A549 (cell line): ENCODE data around the gene SMARCA1. TPM values are rescaled to one million over a fixed set of nuclear protein-coding genes. Genes with fewer than 3 reads are reported as not detected.

Experiments used
- BHLHE40 ChIP-seq: IDR thresholded peaks from 2 replicates; pipeline ENCODE4 v1.6.1; 2012; ENCODE audit warnings: low read depth, low read length, inconsistent platforms
- CBX2 ChIP-seq: fragments of 200-600 bp; sonication (generic); IDR thresholded peaks from 2 replicates; pipeline ENCODE4 v1.6.1; 2016; ENCODE audit warnings: low read depth, mild to moderate bottlenecking, borderline replicate concordance
- CBX8 ChIP-seq: fragments of 200-600 bp; sonication (generic); IDR thresholded peaks from 2 replicates; pipeline ENCODE4 v1.6.1; 2016
- CEBPB ChIP-seq, 2 experiments: fragments of >200 bp in 1 of 2; sonication (Bioruptor Twin) in 1 of 2; formaldehyde crosslinking in 1 of 2; IDR thresholded peaks; 2 replicates each; pipeline ENCODE4 v1.6.1; 2012 to 2016
- CHD2 ChIP-seq: fragments of 150-350 bp; IDR thresholded peaks from 2 replicates; pipeline ENCODE4 v1.6.1; 2014; ENCODE audit warnings: low read length; ENCODE audit not compliant: partially characterized antibody
- EHF ChIP-seq: fragments of 250-450 bp; sonication (Bioruptor Pico); IDR thresholded peaks from 2 replicates; pipeline ENCODE4 v1.5.0; 2020; ENCODE audit warnings: mild to moderate bottlenecking
- EHMT2 ChIP-seq: fragments of 200-600 bp; sonication (generic); IDR thresholded peaks from 2 replicates; pipeline ENCODE4 v1.6.1; 2016; ENCODE audit warnings: antibody characterized with exemption, low read depth, mild to moderate bottlenecking, moderate library complexity
- ESRRA ChIP-seq: fragments of 150-350 bp; IDR thresholded peaks from 2 replicates; pipeline ENCODE4 v1.6.1; 2014; ENCODE audit warnings: mild to moderate bottlenecking, low read length, borderline replicate concordance
- FOSL2 ChIP-seq, 2 experiments: fragments of 450-650 bp in 1 of 2; fragments of >200 bp in 1 of 2; sonication (Bioruptor Twin) in 1 of 2; formaldehyde crosslinking; IDR thresholded peaks; 2 replicates each; pipeline versions ENCODE4 v1.5.0 to v1.6.1; 2016 to 2020; ENCODE audit warnings: mild to moderate bottlenecking in 1 of 2, moderate library complexity in 1 of 2
- FOXS1 ChIP-seq: fragments of 250-450 bp; sonication (Bioruptor Pico); IDR thresholded peaks from 2 replicates; pipeline ENCODE4 v1.5.0; 2020; ENCODE audit warnings: mild to moderate bottlenecking, moderate library complexity
- GATA3 ChIP-seq: IDR thresholded peaks from 2 replicates; pipeline ENCODE4 v1.6.1; 2012; ENCODE audit warnings: borderline replicate concordance
- HEYL ChIP-seq: fragments of 250-450 bp; sonication (Bioruptor Pico); IDR thresholded peaks from 2 replicates; pipeline ENCODE4 v1.8.0; 2021; ENCODE audit warnings: mild to moderate bottlenecking, moderate library complexity
- HOXA7 ChIP-seq: fragments of 250-450 bp; sonication (Bioruptor Pico); IDR thresholded peaks from 2 replicates; pipeline ENCODE4 v1.5.0; 2020; ENCODE audit warnings: mild to moderate bottlenecking, moderate library complexity
- HOXB13 ChIP-seq: fragments of 250-450 bp; sonication (Bioruptor Pico); IDR thresholded peaks from 2 replicates; pipeline ENCODE4 v1.5.0; 2020; ENCODE audit warnings: low read depth, mild to moderate bottlenecking, moderate library complexity
- JUN ChIP-seq, 2 experiments: fragments of >200 bp; sonication (Bioruptor Twin); formaldehyde crosslinking; IDR thresholded peaks; 2 replicates in 1 of 2; 3 replicates in 1 of 2; pipeline ENCODE4 v1.6.1; 2016 to 2017
- KDM1A ChIP-seq: fragments of 200-600 bp; sonication (generic); IDR thresholded peaks from 2 replicates; pipeline ENCODE4 v1.6.1; 2016; ENCODE audit warnings: low read depth, mild to moderate bottlenecking
- MAZ ChIP-seq: fragments of 150-350 bp; IDR thresholded peaks from 2 replicates; pipeline ENCODE4 v1.6.1; 2014; ENCODE audit warnings: antibody characterized with exemption, low read depth, low read length, borderline replicate concordance
- MYC ChIP-seq: IDR thresholded peaks from 2 replicates; pipeline ENCODE4 v1.6.1; 2012; ENCODE audit warnings: mild to moderate bottlenecking, inconsistent platforms, low read length, improper control_type of control experiment, borderline replicate concordance
- NR3C1 ChIP-seq: fragments of >200 bp; sonication (Bioruptor Twin); formaldehyde crosslinking; IDR thresholded peaks from 3 replicates; pipeline ENCODE4 v1.6.1; 2017
- PHF8 ChIP-seq: fragments of 200-600 bp; sonication (generic); IDR thresholded peaks from 2 replicates; pipeline ENCODE4 v1.6.1; 2016; ENCODE audit warnings: low read depth, mild to moderate bottlenecking, antibody characterized with exemption, moderate library complexity, borderline replicate concordance
- RCOR1 ChIP-seq: fragments of 150-350 bp; IDR thresholded peaks from 2 replicates; pipeline ENCODE4 v1.6.1; 2014; ENCODE audit warnings: antibody characterized with exemption, low read length, low read depth
- RFX5 ChIP-seq: fragments of 450-650 bp; IDR thresholded peaks from 2 replicates; pipeline ENCODE4 v1.7.1; 2014; ENCODE audit warnings: antibody characterized with exemption, mild to moderate bottlenecking, moderate library complexity
- RNF2 ChIP-seq: fragments of 200-600 bp; sonication (generic); IDR thresholded peaks from 2 replicates; pipeline ENCODE4 v1.6.1; 2016; ENCODE audit warnings: low read depth, mild to moderate bottlenecking, antibody characterized with exemption, moderate library complexity, borderline replicate concordance
- SMC3 ChIP-seq: fragments of >200 bp; sonication (Bioruptor Twin); formaldehyde crosslinking; IDR thresholded peaks from 3 replicates; pipeline ENCODE4 v1.6.1; 2018; ENCODE audit warnings: inconsistent platforms
- SREBF2 ChIP-seq: fragments of 450-650 bp; IDR thresholded peaks from 2 replicates; pipeline ENCODE4 v1.6.1; 2014; ENCODE audit warnings: mild to moderate bottlenecking, moderate library complexity
- TFCP2L1 ChIP-seq: fragments of 250-450 bp; sonication (Bioruptor Pico); IDR thresholded peaks from 2 replicates; pipeline ENCODE4 v1.5.0; 2021; ENCODE audit warnings: mild to moderate bottlenecking
- TP53 ChIP-seq: fragments of 250-450 bp; sonication (Bioruptor Pico); IDR thresholded peaks from 2 replicates; pipeline ENCODE4 v1.5.0; 2021; ENCODE audit warnings: mild to moderate bottlenecking, moderate library complexity
- ZFP36 ChIP-seq: fragments of 450-650 bp; IDR thresholded peaks from 2 replicates; pipeline ENCODE4 v1.6.1; 2014; ENCODE audit warnings: borderline replicate concordance; ENCODE audit not compliant: partially characterized antibody
- ZNF302 ChIP-seq: fragments of 250-450 bp; sonication (Bioruptor Pico); IDR thresholded peaks from 2 replicates; pipeline ENCODE4 v1.9.0; 2021; ENCODE audit warnings: inconsistent platforms, mild to moderate bottlenecking, moderate library complexity
- ZSCAN20 ChIP-seq: fragments of 250-450 bp; sonication (Bioruptor Pico); IDR thresholded peaks from 2 replicates; pipeline ENCODE4 v1.8.0; 2022; ENCODE audit warnings: mild to moderate bottlenecking, moderate library complexity
- polyA plus RNA-seq, 4 experiments: library from polyadenylated mRNA; depleted of rRNA in 3 of 4; stranded (reverse); fragments of >200 nt; fragmentation: RNase III in 1 of 4; extraction: RNeasy Plus Mini Kit Qiagen cat#74134 plus additional on column Dnase treatment in 1 of 4; gene quantifications; 2 replicates in 3 of 4; 3 replicates in 1 of 4; pipeline ENCODE4 v1.2.3, GENCODE V29; 2011 to 2017
- TF ChIP-seq, protein P1 (sequence below): fragments of >200 bp; sonication (Bioruptor Twin); formaldehyde crosslinking; IDR thresholded peaks from 2 replicates; pipeline ENCODE4 v1.6.1; 2016
- TF ChIP-seq, protein P2 (sequence below): IDR thresholded peaks from 2 replicates; pipeline ENCODE4 v1.6.1; 2012
- TF ChIP-seq, protein P3 (sequence below): fragments of >200 bp; sonication (Bioruptor Twin); formaldehyde crosslinking; IDR thresholded peaks from 3 replicates; pipeline ENCODE4 v1.6.1; 2016
- TF ChIP-seq, protein P4 (sequence below): fragments of 200-600 bp; sonication (generic); IDR thresholded peaks from 2 replicates; pipeline ENCODE4 v1.6.1; 2016; ENCODE audit warnings: antibody characterized with exemption, mild to moderate bottlenecking, moderate library complexity
- TF ChIP-seq, protein P5 (sequence below): fragments of 250-450 bp; sonication (Bioruptor Pico); IDR thresholded peaks from 2 replicates; pipeline ENCODE4 v1.5.0; 2020; ENCODE audit warnings: low read depth, mild to moderate bottlenecking, moderate library complexity
- TF ChIP-seq, protein P6 (sequence below): fragments of 250-450 bp; sonication (Bioruptor Pico); IDR thresholded peaks from 2 replicates; pipeline ENCODE4 v1.5.0; 2021; ENCODE audit warnings: mild to moderate bottlenecking, moderate library complexity, borderline replicate concordance

Gene SMARCA1
- polyA plus RNA-seq, 2 of the 4 experiments (the other 2 are of a cell fraction) = 72.4 to 77.2 TPM

DNA sequence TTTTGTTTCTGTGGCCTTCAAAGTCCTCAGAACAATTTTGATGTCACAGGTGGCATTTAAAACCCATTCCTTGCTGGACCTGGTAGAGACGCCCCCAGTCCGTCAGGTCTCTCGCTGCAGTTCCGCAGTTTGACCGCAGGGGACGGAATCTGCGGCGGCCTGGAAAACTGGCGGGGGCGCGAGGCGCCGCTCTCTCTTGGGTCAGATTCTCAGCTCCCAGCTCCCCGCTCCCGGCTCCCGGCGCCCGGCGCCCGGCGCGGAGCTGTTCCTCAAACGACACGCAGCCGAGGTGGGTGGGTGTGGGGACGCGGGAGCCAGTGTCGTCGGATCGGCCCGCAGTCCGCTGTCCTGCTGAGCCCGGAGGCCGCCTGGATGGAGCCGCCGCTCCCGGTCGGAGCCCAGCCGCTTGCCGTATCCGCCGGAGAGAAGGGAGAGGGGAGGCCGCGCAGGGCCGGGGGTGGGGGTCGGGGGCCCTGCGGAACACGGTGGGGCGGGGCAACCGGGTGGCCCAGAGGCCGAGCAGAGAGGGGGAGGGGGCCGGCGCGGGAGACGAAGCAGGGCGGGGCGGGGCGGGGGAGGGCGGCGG is 16.9 kb upstream of the SMARCA1 start, which contains the start of gene OCRL (continued):
- TF ChIP-seq PHF8 (peak; percentile 74; the same call in 1 of the 2 replicates), ZSCAN20 (CRISPR knock-in tag) (no peak), EHMT2 (no peak), EHF (CRISPR knock-in tag) (no peak), RNF2 (no peak), CBX8 (no peak), JUN (IDR thresholded peaks at IDR 0.05) (peak in 1 of 2 experiments; percentile 56; a peak in 1 of 5 replicates), CHD2 (no peak), HEYL (CRISPR knock-in tag) (no peak), GATA3 (no peak), SREBF2 (no peak), BHLHE40 (no peak), SMC3 (peak; percentile 10; the same call in 1 of the 3 replicates), FOXS1 (CRISPR knock-in tag) (no peak), KDM1A (no peak), HOXA7 (no peak), CEBPB (IDR thresholded peaks at IDR 0.05) (no peak), ZNF302 (no peak), HOXB13 (no peak), MYC (no peak), TP53 (no peak), FOSL2 (IDR thresholded peaks at IDR 0.05) (no peak), FOSL2 (CRISPR knock-in tag; IDR thresholded peaks at IDR 0.05) (no peak), MAZ (0 out of 2 replicates have a peak, but pooled peaks have one; percentile 60), ZFP36 (no peak), NR3C1 (no peak), CBX2 (no peak), TFCP2L1 (CRISPR knock-in tag) (no peak), ESRRA (no peak), RCOR1 (no peak), RFX5 (no peak)
- TF ChIP-seq, protein P1, sequence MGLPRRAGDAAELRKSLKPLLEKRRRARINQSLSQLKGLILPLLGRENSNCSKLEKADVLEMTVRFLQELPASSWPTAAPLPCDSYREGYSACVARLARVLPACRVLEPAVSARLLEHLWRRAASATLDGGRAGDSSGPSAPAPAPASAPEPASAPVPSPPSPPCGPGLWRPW = no peak
- TF ChIP-seq, protein P2, sequence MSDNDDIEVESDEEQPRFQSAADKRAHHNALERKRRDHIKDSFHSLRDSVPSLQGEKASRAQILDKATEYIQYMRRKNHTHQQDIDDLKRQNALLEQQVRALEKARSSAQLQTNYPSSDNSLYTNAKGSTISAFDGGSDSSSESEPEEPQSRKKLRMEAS = no peak; the same call in none of the 2 replicates
- TF ChIP-seq, protein P3, sequence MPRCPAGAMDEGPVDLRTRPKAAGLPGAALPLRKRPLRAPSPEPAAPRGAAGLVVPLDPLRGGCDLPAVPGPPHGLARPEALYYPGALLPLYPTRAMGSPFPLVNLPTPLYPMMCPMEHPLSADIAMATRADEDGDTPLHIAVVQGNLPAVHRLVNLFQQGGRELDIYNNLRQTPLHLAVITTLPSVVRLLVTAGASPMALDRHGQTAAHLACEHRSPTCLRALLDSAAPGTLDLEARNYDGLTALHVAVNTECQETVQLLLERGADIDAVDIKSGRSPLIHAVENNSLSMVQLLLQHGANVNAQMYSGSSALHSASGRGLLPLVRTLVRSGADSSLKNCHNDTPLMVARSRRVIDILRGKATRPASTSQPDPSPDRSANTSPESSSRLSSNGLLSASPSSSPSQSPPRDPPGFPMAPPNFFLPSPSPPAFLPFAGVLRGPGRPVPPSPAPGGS = 0 out of 3 replicates have a peak, but pooled peaks have one; percentile 29
- TF ChIP-seq, protein P4, sequence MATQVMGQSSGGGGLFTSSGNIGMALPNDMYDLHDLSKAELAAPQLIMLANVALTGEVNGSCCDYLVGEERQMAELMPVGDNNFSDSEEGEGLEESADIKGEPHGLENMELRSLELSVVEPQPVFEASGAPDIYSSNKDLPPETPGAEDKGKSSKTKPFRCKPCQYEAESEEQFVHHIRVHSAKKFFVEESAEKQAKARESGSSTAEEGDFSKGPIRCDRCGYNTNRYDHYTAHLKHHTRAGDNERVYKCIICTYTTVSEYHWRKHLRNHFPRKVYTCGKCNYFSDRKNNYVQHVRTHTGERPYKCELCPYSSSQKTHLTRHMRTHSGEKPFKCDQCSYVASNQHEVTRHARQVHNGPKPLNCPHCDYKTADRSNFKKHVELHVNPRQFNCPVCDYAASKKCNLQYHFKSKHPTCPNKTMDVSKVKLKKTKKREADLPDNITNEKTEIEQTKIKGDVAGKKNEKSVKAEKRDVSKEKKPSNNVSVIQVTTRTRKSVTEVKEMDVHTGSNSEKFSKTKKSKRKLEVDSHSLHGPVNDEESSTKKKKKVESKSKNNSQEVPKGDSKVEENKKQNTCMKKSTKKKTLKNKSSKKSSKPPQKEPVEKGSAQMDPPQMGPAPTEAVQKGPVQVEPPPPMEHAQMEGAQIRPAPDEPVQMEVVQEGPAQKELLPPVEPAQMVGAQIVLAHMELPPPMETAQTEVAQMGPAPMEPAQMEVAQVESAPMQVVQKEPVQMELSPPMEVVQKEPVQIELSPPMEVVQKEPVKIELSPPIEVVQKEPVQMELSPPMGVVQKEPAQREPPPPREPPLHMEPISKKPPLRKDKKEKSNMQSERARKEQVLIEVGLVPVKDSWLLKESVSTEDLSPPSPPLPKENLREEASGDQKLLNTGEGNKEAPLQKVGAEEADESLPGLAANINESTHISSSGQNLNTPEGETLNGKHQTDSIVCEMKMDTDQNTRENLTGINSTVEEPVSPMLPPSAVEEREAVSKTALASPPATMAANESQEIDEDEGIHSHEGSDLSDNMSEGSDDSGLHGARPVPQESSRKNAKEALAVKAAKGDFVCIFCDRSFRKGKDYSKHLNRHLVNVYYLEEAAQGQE = no peak
- TF ChIP-seq, protein P5, sequence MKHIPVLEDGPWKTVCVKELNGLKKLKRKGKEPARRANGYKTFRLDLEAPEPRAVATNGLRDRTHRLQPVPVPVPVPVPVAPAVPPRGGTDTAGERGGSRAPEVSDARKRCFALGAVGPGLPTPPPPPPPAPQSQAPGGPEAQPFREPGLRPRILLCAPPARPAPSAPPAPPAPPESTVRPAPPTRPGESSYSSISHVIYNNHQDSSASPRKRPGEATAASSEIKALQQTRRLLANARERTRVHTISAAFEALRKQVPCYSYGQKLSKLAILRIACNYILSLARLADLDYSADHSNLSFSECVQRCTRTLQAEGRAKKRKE = no peak
- TF ChIP-seq, protein P6, sequence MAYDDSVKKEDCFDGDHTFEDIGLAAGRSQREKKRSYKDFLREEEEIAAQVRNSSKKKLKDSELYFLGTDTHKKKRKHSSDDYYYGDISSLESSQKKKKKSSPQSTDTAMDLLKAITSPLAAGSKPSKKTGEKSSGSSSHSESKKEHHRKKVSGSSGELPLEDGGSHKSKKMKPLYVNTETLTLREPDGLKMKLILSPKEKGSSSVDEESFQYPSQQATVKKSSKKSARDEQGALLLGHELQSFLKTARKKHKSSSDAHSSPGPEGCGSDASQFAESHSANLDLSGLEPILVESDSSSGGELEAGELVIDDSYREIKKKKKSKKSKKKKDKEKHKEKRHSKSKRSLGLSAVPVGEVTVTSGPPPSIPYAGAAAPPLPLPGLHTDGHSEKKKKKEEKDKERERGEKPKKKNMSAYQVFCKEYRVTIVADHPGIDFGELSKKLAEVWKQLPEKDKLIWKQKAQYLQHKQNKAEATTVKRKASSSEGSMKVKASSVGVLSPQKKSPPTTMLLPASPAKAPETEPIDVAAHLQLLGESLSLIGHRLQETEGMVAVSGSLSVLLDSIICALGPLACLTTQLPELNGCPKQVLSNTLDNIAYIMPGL (CRISPR knock-in tag) = peak; percentile 97
